ENCODE measurements around the gene FUT1. TPM values are rescaled to one million over a fixed set of nuclear protein-coding genes. Genes with fewer than 3 reads are reported as not detected.

The FUT1 gene
- total RNA-seq, 1 experiment from 2014 or later, result 6.3 TPM

GRCh38 chr19:48741129-48741999 lies 11.1 kb downstream of the FUT1 start:
- DNase-seq (ENCODE audit: low spot score), result peak; percentile 49

GRCh38 chr19:48740164-48740972 lies 12.1 kb downstream of the FUT1 start, which contains the start of gene RASIP1:
TSS of gene RASIP1 (minus strand) at chr19:48740610. CDS start at chr19:48740282, 328 bp downstream.
- DNase-seq (ENCODE audit: low spot score), result no peak

- no peak for DNase-seq (ENCODE audit: low spot score)
Measured at GRCh38 chr19:48739404-48740163, 12.9 kb downstream of the FUT1 start.

- peak; percentile 97 for DNase-seq (ENCODE audit: low spot score)
Measured at GRCh38 chr19:48738557-48739403, 13.7 kb downstream of the FUT1 start.

GRCh38 chr19:48737360-48737998 lies 15.0 kb downstream of the FUT1 start:
- DNase-seq (ENCODE audit: low spot score), result peak; percentile 68

GRCh38 chr19:48735031-48735615 lies 17.3 kb downstream of the FUT1 start:
- DNase-seq (ENCODE audit: low spot score), result peak; percentile 65

- no peak for DNase-seq (ENCODE audit: low spot score)
Measured at GRCh38 chr19:48734625-48735024, 17.8 kb downstream of the FUT1 start.

- DNase-seq (ENCODE audit: low spot score), result no peak
Measured at GRCh38 chr19:48731452-48731851, 21.0 kb downstream of the FUT1 start.

GRCh38 chr19:48728911-48729664 lies 23.4 kb downstream of the FUT1 start:
- no peak for DNase-seq (ENCODE audit: low spot score)

GRCh38 chr19:48726556-48726955 lies 25.9 kb downstream of the FUT1 start:
- no peak for DNase-seq (ENCODE audit: low spot score)

- DNase-seq (ENCODE audit: low spot score), result peak; percentile 78
Measured at GRCh38 chr19:48724796-48725753, 27.4 kb downstream of the FUT1 start.

GRCh38 chr19:48722196-48722708 lies 30.2 kb downstream of the FUT1 start:
- no peak for DNase-seq (ENCODE audit: low spot score)

GRCh38 chr19:48720613-48721296 lies 31.7 kb downstream of the FUT1 start:
- DNase-seq (ENCODE audit: low spot score), result peak; percentile 100

GRCh38 chr19:48720251-48720612 lies 32.2 kb downstream of the FUT1 start:
- no peak for DNase-seq (ENCODE audit: low spot score)

- DNase-seq (ENCODE audit: low spot score), result no peak
Measured at GRCh38 chr19:48719263-48720171, 32.9 kb downstream of the FUT1 start, which contains the start of gene MAMSTR. TSS of gene MAMSTR (minus strand) at chr19:48719725. CDS start at chr19:48719031, 694 bp downstream.

- DNase-seq (ENCODE audit: low spot score), result no peak
Measured at GRCh38 chr19:48718711-48719231, 33.7 kb downstream of the FUT1 start.
